Measurements from ENCODE around the gene SRSF1.

Gene SRSF1

GRCh38 chr17:58010067-58010799 is 3.2 kb upstream of the SRSF1 start:
- no peak for DNase-seq

DNA sequence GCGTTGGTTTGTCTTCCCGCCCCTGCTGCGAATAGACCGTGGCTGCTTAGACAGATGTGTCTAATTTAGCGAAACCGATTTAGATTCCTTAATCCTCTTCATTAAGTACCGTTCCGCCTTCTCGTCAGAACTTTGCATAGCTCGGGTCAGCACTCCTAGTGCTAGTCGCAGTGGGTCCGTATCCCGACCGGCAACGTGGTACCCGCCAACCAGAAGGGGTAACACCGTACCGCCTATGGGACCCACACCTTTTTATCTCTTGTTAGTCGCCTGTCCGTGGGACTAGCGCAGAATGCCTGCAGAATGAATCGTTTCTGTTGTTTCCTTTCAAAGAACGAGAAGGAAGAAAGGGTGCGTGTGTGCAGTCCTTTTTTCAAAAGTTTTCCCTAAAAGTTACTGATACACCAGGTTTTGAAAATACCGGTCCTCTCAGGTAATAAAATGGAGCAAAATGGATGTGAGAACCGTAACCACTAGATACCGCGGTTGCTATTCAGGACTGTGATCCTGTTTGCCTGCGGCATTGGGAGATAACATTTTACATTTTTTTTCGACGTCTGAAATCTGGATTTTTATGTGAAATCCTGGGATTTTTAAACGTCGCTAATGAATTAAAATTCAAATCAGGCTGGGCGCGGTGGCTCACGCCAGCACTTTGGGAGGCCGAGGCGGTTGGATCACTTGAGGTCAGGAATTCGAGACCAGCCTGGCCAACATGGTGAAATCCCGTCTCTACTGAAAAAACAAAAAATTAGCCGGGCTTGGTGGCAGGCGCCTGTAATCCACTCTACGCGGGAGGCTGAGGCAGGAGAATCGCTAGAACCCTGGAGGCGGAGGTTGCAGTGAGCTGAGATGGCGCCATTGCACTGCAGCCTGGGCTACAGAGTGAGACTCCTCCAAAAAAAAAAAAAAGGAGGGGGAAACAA is 998 bp upstream of the SRSF1 start:
- no peak for DNase-seq

- peak; percentile 68 for DNase-seq
Observed at GRCh38 chr17:58006560-58006923, 504 bp downstream of the SRSF1 start.

DNA sequence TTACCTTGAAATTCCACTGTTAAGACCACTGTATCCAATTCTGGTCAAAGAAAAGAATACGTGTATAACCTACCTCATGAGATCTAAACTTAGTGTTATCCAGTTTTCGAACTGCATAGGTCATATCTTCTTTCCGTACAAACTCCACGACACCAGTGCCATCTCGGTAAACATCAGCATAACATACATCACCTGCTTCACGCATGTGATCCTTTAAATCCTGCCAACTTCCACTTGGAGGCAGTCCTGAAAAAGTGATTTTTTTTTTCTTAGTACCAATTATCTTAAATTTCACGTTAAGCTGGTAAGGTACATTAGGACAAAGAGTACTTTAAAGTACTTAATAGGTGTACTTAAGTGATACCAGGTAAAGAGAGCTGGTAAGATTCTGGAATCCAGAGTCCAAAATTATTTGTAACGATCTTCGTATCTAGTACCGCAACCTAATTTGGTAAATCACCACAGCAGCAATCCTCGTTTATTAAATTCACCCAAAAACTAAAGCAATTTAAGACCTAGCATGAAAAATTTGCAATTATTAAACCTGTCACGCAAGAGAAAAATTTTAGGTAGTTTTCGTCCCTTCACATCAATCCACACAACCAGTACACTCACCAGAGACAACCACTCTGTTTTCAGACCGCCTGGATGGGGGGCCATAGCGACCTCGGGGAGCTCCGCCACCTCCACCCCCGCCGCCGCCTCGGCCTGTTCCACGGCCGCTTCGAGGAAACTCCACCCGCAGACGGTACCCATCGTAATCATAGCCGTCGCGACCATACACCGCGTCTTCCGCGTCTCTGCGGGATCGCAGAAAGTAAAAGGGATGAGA is 1.1 kb downstream of the SRSF1 start:
- no peak for DNase-seq

GRCh38 chr17:58005031-58005727 is 1.9 kb downstream of the SRSF1 start:
- no peak for DNase-seq

GRCh38 chr17:58004060-58004459 is 3.0 kb downstream of the SRSF1 start:
- DNase-seq = no peak

- no peak for DNase-seq
Observed at GRCh38 chr17:58002973-58003372, 4.1 kb downstream of the SRSF1 start.

- no peak for DNase-seq
Observed at GRCh38 chr17:58002154-58002948, 4.7 kb downstream of the SRSF1 start.

DNA sequence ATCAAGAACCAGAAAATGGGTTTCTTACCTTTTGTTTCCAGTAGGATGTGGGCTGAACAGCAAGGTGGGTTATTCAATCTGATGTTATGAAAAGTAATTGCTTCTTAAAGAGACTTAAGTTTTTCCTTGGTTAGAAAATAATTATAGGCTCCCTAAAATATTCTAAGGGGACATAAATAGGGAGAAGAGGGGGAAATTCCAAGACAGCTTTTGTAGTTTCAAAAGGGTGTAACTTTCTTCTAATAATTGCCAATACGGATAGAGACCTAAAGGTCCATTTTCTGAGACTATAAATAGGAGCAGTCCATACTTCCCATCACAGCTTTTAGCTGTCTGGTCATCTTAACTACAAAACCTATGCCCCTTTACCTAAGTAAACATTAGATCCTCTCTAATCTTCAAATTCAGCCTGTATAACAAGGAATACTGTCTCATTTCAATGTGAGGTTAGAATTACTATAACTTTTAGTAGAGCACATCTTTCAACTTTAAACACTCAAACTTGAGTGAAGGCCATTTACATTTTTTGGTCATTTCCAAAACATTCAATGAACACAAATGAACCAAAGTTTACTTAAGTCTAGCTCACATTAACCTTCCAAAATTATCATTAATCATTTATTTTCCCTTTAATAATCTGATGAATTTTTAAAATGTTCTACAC is 5.5 kb downstream of the SRSF1 start:
- no peak for DNase-seq

DNA sequence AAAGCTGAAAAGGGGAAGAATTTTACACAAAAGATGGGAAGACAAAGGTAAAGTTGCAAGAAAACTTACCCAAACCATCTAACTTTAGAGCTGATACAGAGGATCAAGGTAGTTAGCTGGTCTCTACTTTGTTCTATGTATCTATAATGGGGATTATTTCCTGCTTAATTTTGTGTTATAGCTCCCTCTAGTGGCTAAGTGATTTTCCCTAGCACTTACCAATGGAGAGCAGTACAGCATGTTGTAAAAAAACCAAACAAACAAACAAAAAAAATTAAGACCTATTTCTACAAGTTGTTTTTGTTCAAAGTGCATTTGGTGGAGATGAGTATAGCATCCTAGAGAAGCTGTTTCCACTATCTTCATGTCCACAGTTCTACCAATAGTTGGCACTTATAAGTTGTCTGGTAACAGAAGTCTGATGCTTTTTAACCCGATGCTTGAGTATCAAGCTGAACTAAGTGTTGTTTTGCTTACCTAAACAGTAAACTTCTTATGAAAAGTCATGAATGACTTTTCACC is 7.5 kb downstream of the SRSF1 start:
- DNase-seq = peak; percentile 31

- DNase-seq = no peak
Observed at GRCh38 chr17:57999010-57999495, 8.0 kb downstream of the SRSF1 start.

- DNase-seq = no peak
Observed at GRCh38 chr17:57997085-57997809, 9.8 kb downstream of the SRSF1 start.

DNA sequence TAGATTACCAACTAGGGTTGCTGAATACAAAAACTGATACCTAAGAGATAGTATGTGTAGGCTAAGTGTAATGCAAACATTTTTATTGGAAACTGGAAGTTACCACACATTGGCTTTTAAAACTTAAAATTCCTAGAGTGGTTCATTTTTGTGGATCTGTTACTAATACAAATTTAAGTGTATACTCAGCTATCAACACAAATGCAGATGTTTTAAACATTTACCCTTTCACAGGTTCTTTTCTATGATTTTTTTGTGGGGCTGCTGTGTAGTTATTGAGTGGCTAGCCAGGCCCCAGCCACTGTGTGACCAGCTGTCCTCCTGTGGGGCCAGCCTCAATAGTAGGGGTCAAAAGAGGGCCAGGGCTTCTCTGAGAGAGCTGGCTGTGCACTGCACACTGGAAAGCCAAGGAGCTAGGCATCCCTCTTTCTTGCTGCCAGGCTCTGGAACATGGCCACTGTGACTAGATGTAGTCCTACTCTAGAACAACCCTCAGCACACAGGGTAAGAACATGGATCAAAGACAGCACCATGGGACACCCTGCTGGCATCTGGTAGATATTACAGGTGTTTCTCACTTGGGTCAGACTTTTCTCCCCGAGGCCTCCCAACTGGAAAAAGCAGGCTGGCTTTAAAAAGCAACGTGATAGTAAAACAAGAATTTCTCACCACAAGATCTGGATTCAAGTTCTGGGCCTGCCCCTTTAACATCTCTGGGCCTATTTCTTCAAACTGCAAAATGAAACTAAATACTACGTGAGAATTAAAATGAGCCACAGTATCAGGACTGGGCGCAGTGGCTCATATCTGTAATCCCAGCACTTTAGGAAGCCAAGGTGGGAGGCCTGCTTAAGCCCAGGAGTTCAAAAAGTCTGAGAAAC is 11.7 kb downstream of the SRSF1 start:
- DNase-seq = peak; percentile 50

GRCh38 chr17:57994436-57994835 is 12.6 kb downstream of the SRSF1 start:
- no peak for DNase-seq

- DNase-seq = no peak
Observed at GRCh38 chr17:57993471-57994365, 13.3 kb downstream of the SRSF1 start.

GRCh38 chr17:57991537-57991936 is 15.5 kb downstream of the SRSF1 start:
- no peak for DNase-seq

GRCh38 chr17:57990037-57990436 is 17.0 kb downstream of the SRSF1 start:
- DNase-seq = no peak

Measured in NCI-H226 (cell line).